Measurements from ENCODE around the gene PRPF38B.
"Not testable (repeated sequence)": the region's sequence is repeated elsewhere in the genome, so short reads cannot be mapped to it uniquely, and the experiment has no call there.

Gene PRPF38B

DNA sequence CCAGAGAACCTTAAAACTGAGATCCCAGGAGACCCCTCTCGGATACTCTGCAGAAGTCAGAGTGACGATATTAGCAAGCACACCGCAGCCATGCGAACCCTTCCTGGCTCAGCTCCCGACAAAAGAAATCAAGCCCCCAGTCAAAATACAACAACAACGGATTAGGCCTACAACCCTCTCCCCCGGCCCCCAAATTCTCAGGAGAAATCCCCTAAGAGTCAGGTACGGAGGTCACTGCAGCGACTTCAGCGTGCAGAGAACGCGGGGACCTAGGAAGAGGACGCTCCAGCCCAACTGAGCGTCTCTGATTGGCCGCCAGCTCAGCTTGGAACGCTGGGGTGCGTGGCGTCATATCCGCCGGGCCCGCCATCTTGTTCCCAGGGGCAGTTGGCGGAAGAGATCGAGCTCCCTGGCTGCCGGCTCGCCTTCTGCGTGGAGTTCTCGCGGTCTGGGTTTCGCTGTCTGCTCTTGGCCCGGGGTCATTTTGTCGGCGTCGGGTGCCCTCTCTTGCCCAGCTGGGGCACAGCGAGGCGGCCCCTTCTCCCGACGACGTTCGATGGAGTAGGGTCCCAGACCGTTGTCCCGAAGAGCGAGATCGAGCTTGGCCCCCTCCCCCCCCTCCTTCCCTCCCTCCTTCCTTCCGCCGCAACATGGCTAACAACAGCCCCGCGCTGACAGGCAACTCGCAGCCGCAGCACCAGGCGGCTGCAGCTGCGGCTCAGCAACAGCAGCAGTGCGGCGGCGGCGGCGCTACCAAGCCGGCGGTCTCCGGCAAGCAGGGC lies at the start of gene PRPF38B:
PRPF38B (plus strand) TSS at position 369 of the 782 bp plus-strand sequence; CDS start at position 651, 282 bp downstream.
- in situ Hi-C loops (cut with MboI; ENCODE audit: low sequenced_read_pairs) = no loop called here

DNA sequence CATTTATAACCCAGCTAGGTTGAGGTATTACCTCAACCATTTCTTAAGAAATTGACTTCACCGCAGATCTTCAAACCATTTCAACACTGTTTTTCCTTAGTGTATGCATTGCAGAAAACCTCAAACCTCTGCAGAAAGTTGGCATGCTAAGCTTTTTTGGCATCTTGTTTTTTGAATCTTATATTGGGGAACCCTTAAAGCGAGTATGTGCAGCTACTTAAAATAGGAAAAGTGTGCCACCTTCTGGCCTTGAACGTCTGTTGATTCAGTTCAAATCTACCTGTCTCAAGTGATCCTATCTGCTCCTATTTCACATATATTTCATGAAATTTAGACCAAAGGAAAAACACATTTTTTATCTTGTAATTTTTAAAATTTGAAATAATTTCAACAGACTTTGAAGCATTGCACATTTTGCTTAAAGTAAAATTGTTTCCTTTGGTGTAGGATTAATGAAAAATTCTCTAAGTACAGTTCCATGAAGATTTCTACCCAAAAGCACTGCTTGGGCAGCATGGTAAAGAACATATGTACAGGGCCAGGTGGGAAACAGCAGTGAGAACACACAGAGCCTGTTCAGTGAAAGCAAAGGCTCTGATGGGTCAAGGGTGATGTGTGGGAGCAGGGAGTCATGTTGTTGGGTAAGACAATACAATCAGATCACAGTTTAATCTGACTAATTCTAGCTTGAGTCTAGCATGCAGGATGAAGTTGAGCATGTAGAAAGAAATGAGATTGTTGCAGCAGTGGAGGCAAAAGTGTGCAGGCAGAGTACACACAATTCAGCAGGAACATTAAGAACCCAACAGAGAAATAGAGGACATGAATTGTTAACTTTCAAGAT lies 48.4 kb upstream of the PRPF38B start:
- in situ Hi-C loops (cut with MboI; ENCODE audit: low sequenced_read_pairs) = loop anchor here (25.0 kb wide), 2 partner anchors 131 to 431 kb away; partner anchors contain the start of gene SLC25A24

DNA sequence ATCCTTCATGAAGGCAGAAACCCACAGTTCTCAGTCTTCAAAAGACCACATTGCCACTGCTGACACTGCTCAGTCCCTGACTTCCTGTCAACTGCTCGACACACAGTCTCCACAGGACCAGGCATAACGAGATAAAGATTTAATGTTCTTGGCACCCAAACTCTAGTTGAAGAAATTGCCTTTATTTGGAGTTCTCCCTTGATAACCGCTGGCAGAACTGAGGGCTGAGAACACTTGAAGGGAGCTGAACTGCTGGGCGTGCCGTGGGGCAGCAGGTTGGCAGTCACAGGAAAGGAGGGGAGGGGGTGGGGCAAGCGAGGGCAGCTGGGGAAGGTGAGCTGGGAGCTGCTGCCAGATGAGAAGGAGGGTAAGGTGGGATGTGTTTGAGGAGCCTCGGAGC lies 47.1 kb upstream of the PRPF38B start:
- in situ Hi-C loops (cut with MboI; ENCODE audit: low sequenced_read_pairs) = loop anchor here (25.0 kb wide), 2 partner anchors 133 to 433 kb away; partner anchors contain the start of gene SLC25A24

GRCh38 chr1:108645564-108646184 lies 46.4 kb upstream of the PRPF38B start:
- in situ Hi-C loops (cut with MboI; ENCODE audit: low sequenced_read_pairs) = loop anchor here (25.0 kb wide), 2 partner anchors 133 to 433 kb away; partner anchors contain the start of gene SLC25A24

GRCh38 chr1:108646265-108646647 lies 45.9 kb upstream of the PRPF38B start:
- in situ Hi-C loops (cut with MboI; ENCODE audit: low sequenced_read_pairs) = loop anchor here (25.0 kb wide), 2 partner anchors 134 to 434 kb away; partner anchors contain the start of gene SLC25A24

- in situ Hi-C loops (cut with MboI; ENCODE audit: low sequenced_read_pairs) = loop anchor here (25.0 kb wide), 2 partner anchors 134 to 434 kb away; partner anchors contain the start of gene SLC25A24
Observed at GRCh38 chr1:108646648-108647269, 45.4 kb upstream of the PRPF38B start.

GRCh38 chr1:108653431-108654105 lies 38.5 kb upstream of the PRPF38B start:
- in situ Hi-C loops (cut with MboI; ENCODE audit: low sequenced_read_pairs) = no loop called here

GRCh38 chr1:108657356-108658080 lies 34.6 kb upstream of the PRPF38B start:
- in situ Hi-C loops (cut with MboI; ENCODE audit: low sequenced_read_pairs) = no loop called here

DNA sequence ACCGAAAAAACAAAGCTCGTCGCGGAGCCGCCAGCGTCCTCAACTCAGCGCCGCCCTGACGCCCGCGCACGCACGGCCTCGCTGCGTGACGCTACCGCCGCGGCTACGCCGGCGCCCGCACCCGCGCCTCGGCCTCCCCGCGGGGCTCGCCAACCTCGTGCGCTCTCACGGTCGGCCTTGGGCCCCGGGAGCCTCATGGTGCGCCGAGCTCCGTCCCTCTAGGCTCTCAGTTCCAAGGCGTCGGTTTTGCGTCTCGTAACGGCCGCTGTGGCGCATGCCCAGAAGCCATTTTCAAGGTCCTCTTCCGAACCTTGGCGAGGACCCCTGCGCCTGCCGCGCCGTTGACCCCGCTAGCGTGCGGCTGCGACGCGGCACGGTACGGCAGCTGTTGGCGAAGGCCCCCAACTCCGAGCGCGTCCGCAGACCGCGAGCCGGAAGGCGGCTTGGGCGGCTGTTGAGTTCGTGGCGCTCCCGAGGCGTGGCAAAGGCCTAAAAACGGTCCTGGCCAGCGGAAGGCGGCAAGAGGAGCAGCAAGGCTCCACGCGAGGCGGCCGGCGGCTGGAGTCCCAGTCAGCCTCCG lies 31.0 kb upstream of the PRPF38B start, which contains the start of gene HENMT1:
HENMT1 (minus strand) TSS at position 64 of the 580 bp plus-strand sequence. CDS start 1,209 bp downstream, outside the sequence.
- in situ Hi-C loops (cut with MboI; ENCODE audit: low sequenced_read_pairs) = no loop called here

DNA sequence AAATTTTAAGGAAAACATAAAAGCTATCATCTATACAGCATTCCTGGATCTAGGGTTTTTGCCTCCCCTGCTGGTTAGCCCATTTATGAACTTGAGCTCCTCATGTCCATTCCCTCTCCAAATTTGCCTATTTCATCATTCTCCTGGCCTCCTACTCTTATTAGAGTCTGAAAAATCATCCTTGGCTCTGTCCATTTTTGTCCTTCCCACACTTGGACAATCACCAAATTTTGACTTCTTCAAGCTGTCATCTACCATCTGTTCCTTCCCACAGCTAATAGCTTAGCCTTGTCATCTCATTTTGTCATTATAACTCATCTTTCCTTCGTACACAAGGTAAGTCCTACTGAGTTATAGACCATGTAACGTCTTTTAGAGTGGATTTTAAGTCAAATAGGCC lies 29.0 kb upstream of the PRPF38B start:
- in situ Hi-C loops (cut with MboI; ENCODE audit: low sequenced_read_pairs) = no loop called here

GRCh38 chr1:108664481-108664880 lies 27.6 kb upstream of the PRPF38B start:
- in situ Hi-C loops (cut with MboI; ENCODE audit: low sequenced_read_pairs) = no loop called here

- in situ Hi-C loops (cut with MboI; ENCODE audit: low sequenced_read_pairs) = no loop called here
Observed at GRCh38 chr1:108665067-108665466, 27.0 kb upstream of the PRPF38B start.

GRCh38 chr1:108665771-108666170 lies 26.3 kb upstream of the PRPF38B start:
- in situ Hi-C loops (cut with MboI; ENCODE audit: low sequenced_read_pairs) = no loop called here

DNA sequence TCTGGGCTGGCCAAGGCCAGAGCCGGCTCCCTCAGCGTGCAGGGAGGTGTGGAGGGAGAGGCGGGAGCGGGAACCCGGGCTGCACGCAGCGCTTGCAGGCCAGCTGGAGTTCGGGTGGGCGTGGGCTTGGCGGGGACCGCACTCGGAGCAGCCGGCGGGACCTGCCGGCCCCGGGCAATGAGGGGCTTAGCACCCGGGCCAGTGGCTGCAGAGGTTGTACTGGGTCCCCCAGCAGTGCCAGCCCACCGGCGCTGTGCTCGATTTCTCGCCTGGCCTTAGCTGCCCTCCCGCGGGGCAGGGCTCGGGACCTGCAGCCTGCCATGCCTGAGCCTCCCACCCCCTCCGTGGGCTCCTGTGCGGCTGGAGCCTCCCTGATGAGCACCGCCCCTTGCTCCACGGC lies 24.7 kb upstream of the PRPF38B start:
- in situ Hi-C loops (cut with MboI; ENCODE audit: low sequenced_read_pairs) = not testable (repeated sequence)

GRCh38 chr1:108668777-108669176 lies 23.3 kb upstream of the PRPF38B start:
- in situ Hi-C loops (cut with MboI; ENCODE audit: low sequenced_read_pairs) = no loop called here

- in situ Hi-C loops (cut with MboI; ENCODE audit: low sequenced_read_pairs) = no loop called here
Observed at GRCh38 chr1:108669679-108670078, 22.4 kb upstream of the PRPF38B start.

DNA sequence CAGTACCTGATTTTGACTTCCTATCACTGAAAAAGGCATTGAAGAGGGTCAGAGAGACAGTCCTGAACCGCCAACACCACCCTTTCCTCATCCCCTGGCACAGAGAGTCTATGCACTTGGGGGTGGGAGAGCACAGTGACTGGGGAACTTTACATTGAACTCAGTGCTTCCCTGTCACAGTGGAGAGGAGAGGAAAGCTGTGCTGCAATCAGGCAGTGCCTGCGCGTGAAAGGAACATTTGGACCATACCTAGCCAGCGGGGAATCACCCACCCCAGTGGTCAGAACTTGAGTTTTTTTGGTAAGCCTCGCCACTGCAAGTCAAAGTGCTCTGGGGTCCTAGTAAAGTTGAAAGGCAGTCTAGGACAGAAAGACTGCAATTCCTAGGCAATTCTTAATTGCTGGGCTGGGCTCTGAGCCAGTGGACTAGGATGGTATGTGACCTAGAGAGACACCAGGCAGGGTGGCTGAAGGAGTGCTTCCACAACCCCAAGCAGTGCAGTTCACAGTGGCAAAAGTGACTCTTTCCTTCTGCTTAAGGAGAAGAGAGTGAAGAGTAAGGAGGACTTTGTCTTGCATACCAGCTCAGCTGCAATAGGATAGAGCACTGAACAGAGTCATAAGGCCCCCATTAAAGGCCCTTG lies 21.9 kb upstream of the PRPF38B start:
- in situ Hi-C loops (cut with MboI; ENCODE audit: low sequenced_read_pairs) = no loop called here

DNA sequence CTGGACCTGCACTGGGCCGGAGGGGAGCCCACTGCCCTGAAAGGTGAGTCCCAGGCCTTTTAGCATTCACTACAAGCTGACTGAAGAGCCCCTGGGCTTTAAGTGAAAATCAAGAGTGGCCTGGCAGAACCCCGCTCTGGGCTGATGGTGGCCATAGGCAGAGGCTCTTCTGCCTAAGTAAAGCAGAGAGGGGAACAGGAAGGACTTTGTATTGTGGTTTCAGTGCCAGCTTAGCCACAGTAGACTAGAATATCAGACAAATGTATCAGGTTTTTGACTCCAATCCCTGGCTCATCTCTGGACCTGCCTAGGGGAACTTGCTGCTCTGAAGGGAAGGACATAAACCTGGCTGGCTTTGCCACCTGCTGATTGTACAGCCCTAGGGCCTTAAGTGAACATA lies 21.0 kb upstream of the PRPF38B start:
- in situ Hi-C loops (cut with MboI; ENCODE audit: low sequenced_read_pairs) = no loop called here
